ENCODE data around the gene FIBCD1. TPM values are rescaled to one million over a fixed set of nuclear protein-coding genes. Genes with fewer than 3 reads are reported as not detected.

FIBCD1 gene
- total and polyA plus RNA-seq, 9 of the 15 experiments (the other 6 are each of a cell fraction or from before 2014, with no cell fraction given) = 0.53 to 1.2 (median 0.95) TPM; not detected in 4

DNA sequence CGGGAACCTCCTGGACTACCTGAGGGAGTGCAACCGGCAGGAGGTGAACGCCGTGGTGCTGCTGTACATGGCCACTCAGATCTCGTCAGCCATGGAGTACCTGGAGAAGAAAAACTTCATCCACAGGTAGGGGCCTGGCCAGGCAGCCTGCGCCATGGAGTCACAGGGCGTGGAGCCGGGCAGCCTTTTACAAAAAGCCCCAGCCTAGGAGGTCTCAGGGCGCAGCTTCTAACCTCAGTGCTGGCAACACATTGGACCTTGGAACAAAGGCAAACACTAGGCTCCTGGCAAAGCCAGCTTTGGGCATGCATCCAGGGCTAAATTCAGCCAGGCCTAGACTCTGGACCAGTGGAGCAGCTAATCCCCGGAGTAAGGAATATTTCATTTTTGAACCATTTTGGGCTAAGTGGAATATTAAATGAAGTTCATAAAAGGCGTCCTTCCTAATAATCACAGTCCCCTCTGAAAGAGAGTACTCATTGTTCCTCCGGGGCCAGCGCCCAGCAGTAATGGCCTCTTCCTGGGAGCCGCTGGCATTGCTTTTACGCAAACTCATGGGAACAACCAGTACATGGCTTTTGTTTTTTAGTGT lies 66.0 kb downstream of the FIBCD1 start (continued):
- TF ChIP-seq, protein P1, sequence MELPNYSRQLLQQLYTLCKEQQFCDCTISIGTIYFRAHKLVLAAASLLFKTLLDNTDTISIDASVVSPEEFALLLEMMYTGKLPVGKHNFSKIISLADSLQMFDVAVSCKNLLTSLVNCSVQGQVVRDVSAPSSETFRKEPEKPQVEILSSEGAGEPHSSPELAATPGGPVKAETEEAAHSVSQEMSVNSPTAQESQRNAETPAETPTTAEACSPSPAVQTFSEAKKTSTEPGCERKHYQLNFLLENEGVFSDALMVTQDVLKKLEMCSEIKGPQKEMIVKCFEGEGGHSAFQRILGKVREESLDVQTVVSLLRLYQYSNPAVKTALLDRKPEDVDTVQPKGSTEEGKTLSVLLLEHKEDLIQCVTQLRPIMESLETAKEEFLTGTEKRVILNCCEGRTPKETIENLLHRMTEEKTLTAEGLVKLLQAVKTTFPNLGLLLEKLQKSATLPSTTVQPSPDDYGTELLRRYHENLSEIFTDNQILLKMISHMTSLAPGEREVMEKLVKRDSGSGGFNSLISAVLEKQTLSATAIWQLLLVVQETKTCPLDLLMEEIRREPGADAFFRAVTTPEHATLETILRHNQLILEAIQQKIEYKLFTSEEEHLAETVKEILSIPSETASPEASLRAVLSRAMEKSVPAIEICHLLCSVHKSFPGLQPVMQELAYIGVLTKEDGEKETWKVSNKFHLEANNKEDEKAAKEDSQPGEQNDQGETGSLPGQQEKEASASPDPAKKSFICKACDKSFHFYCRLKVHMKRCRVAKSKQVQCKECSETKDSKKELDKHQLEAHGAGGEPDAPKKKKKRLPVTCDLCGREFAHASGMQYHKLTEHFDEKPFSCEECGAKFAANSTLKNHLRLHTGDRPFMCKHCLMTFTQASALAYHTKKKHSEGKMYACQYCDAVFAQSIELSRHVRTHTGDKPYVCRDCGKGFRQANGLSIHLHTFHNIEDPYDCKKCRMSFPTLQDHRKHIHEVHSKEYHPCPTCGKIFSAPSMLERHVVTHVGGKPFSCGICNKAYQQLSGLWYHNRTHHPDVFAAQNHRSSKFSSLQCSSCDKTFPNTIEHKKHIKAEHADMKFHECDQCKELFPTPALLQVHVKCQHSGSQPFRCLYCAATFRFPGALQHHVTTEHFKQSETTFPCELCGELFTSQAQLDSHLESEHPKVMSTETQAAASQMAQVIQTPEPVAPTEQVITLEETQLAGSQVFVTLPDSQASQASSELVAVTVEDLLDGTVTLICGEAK (IDR thresholded peaks at IDR 0.05) = no peak
- TF ChIP-seq, protein P1 (CRISPR knock-in tag; IDR thresholded peaks at IDR 0.05) = no peak
- TF ChIP-seq POLR2B (IDR thresholded peaks at IDR 0.05; ENCODE audit: low read depth, partially characterized antibody) = no peak
- no peak for TF ChIP-seq ZNF79 (CRISPR knock-in tag; IDR thresholded peaks at IDR 0.05; ENCODE audit: low read depth)
- TF ChIP-seq, protein P2, sequence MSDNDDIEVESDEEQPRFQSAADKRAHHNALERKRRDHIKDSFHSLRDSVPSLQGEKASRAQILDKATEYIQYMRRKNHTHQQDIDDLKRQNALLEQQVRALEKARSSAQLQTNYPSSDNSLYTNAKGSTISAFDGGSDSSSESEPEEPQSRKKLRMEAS (CRISPR knock-in tag; IDR thresholded peaks at IDR 0.05) = no peak
- no peak for TF ChIP-seq LCOR (CRISPR knock-in tag; IDR thresholded peaks at IDR 0.05)
- no peak for TF ChIP-seq CEBPB (tag; IDR thresholded peaks at IDR 0.05)
- TF ChIP-seq MCM3 (IDR thresholded peaks at IDR 0.05) = no peak
- no peak for TF ChIP-seq TEAD1 (CRISPR knock-in tag; IDR thresholded peaks at IDR 0.05)
- TF ChIP-seq NFIX (CRISPR knock-in tag; IDR thresholded peaks at IDR 0.05; ENCODE audit: low read depth) = no peak
- no peak for TF ChIP-seq TOE1 (IDR thresholded peaks at IDR 0.05; ENCODE audit: borderline replicate concordance)
- no peak for TF ChIP-seq TOE1 (CRISPR knock-in tag; IDR thresholded peaks at IDR 0.05; ENCODE audit: borderline replicate concordance, low read depth)
- no peak for TF ChIP-seq COPS2 (conservative IDR thresholded peaks at IDR 0.05)
- no peak for TF ChIP-seq NCOA4 (IDR thresholded peaks at IDR 0.05; ENCODE audit: partially characterized antibody)

Data from K562 (cell line).